Smooth muscle cell (in vitro differentiated cells): ENCODE data around the gene SLCO3A1. TPM values are rescaled to one million over a fixed set of nuclear protein-coding genes. Genes with fewer than 3 reads are reported as not detected.

Experiments
- DNase-seq: peaks from one replicate; lab custom pipeline; 2025; ENCODE audit not compliant: unreplicated experiment; lab: John Stamatoyannopoulos, UW
- H2AFZ ChIP-seq: fragments of 200-600 bp; sonication (generic); 2 replicates; pipeline ENCODE4 v1.6.0; 2016; ENCODE audit warnings: antibody characterized with exemption, low read depth, mild to moderate bottlenecking
- H3F3A ChIP-seq: fragments of 200-600 bp; sonication (generic); 2 replicates; pipeline ENCODE4 v1.6.0; 2017; ENCODE audit warnings: antibody characterized with exemption, low read depth
- H3K27ac ChIP-seq: fragments of 200-600 bp; sonication (generic); 2 replicates; pipeline ENCODE4 v1.5.1; 2016; ENCODE audit warnings: low read depth, mild to moderate bottlenecking
- H3K27me3 ChIP-seq: fragments of 200-600 bp; sonication (generic); 2 replicates; pipeline ENCODE4 v1.6.1; 2016; ENCODE audit warnings: low read depth, mild to moderate bottlenecking
- H3K36me3 ChIP-seq: fragments of 200-600 bp; sonication (generic); 2 replicates; pipeline ENCODE4 v1.5.1; 2016; ENCODE audit warnings: low read depth
- H3K4me1 ChIP-seq: fragments of 200-600 bp; sonication (generic); 2 replicates; pipeline ENCODE4 v1.5.1; 2016; ENCODE audit warnings: low read depth
- H3K4me2 ChIP-seq: fragments of 200-600 bp; sonication (generic); 2 replicates; pipeline ENCODE4 v1.6.0; 2016; ENCODE audit warnings: mild to moderate bottlenecking
- H3K4me3 ChIP-seq: fragments of 200-600 bp; sonication (generic); 2 replicates; pipeline ENCODE4 v1.5.1; 2016; ENCODE audit warnings: mild to moderate bottlenecking
- H3K79me2 ChIP-seq: fragments of 200-600 bp; sonication (generic); 2 replicates; pipeline ENCODE4 v1.6.0; 2016; ENCODE audit warnings: low read depth, mild to moderate bottlenecking
- H3K9ac ChIP-seq: fragments of 200-600 bp; sonication (generic); 2 replicates; pipeline ENCODE4 v1.6.0; 2016; ENCODE audit warnings: low read depth
- H3K9me3 ChIP-seq: fragments of 200-600 bp; sonication (generic); replicated peaks from 2 replicates; pipeline ENCODE4 v1.5.1; 2016; ENCODE audit warnings: low read depth
- H4K20me1 ChIP-seq: fragments of 200-600 bp; sonication (generic); 2 replicates; pipeline ENCODE4 v1.6.0; 2016; ENCODE audit warnings: low read depth
- CTCF ChIP-seq: fragments of 200-600 bp; sonication (generic); IDR thresholded peaks from 2 replicates; pipeline ENCODE4 v1.5.1; 2017; ENCODE audit warnings: borderline replicate concordance, mild to moderate bottlenecking, antibody characterized with exemption; ENCODE audit not compliant: insufficient read depth, poor library complexity, severe bottlenecking
- WGBS: methylation state at CpG from one replicate; pipeline ENCODE4 v1.1.7; 2016; ENCODE audit warnings: low lambda C conversion rate; 5-methylcytosine and 5-hydroxymethylcytosine counted together
- polyA plus RNA-seq: library from polyadenylated mRNA; unstranded; fragments of >200 nt; fragmentation: Nextera tagmentation; extraction: Ambion mirVana; gene quantifications from 2 replicates; pipeline ENCODE4 v1.2.1, GENCODE V29; 2016
- total RNA-seq: library from RNA; depleted of rRNA; stranded (reverse); fragments of >200 nt; gene quantifications from 2 replicates; pipeline ENCODE4 v1.2.3, GENCODE V29; 2014

Gene SLCO3A1
- total and polyA plus RNA-seq, 2 experiments from 2014 or later: 1.3 to 12.6 TPM

- Histone ChIP-seq H3K79me2 (no peaks in the 10 kb centered on the region), H2AFZ (no peak overlapping the region), H3K27ac (no peak overlapping the region), H3K9me3 (no peaks in the 10 kb centered on the region), H3K9ac (no peak overlapping the region), H3K4me1 (no peaks in the 10 kb centered on the region), H3K4me3 (no peak overlapping the region), H3F3A (no peaks in the 10 kb centered on the region), H4K20me1 (no peaks in the 10 kb centered on the region), H3K27me3 (no peaks in the 10 kb centered on the region), H3K36me3 (no peaks in the 10 kb centered on the region), H3K4me2 (no peak overlapping the region)
- DNase-seq: no peak
- WGBS: 79% methylated on average over 9 of the region's 9 CpGs
- no peak for TF ChIP-seq CTCF
Measured at GRCh38 chr15:91874992-91875660, 21.6 kb downstream of the SLCO3A1 start.

- no peak for DNase-seq
- Histone ChIP-seq H3K4me3 (no peak overlapping the region), H3K4me2 (no peak overlapping the region), H3K27me3 (no peaks in the 10 kb centered on the region), H3K36me3 (no peaks in the 10 kb centered on the region), H3F3A (no peaks in the 10 kb centered on the region), H3K9ac (no peak overlapping the region), H3K27ac (no peak overlapping the region), H3K9me3 (no peaks in the 10 kb centered on the region), H3K79me2 (no peaks in the 10 kb centered on the region), H2AFZ (no peak overlapping the region), H4K20me1 (no peaks in the 10 kb centered on the region), H3K4me1 (no peaks in the 10 kb centered on the region)
- no peak for TF ChIP-seq CTCF
- WGBS: 94% methylated on average over 5 of the region's 5 CpGs
Measured at GRCh38 chr15:91876187-91876586, 22.7 kb downstream of the SLCO3A1 start.

DNA sequence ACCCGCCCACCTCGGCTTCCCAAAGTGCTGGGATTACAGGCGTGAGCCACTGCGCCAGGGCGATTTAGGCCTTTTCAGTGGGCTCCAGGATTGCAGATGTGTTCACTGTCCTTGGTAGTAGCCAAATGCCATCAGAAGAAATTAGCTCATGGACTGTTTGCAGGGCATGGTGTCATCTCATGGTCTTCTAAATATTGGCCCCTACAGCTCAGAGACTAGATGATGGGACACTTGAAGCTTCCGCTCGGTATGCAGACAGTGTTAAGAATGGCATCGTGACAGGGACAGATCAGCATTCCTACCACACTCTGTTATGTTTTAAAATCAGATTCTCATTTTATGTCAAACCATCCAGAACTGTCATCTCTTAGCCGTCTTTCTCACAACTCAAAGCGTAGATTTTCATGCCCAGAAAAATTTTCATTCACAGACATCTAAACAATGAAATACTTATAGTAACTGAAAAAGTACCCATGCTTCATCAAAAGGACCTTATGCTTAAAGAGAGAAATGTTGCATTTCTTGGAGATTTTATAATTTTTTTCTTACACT, 24.9 kb downstream of the SLCO3A1 start:
- no peak for DNase-seq
- no peaks in the 10 kb centered on the region for H3K9me3 ChIP-seq
- H4K20me1 ChIP-seq: no peaks in the 10 kb centered on the region
- H3K4me1 ChIP-seq: no peaks in the 10 kb centered on the region
- H3K27me3 ChIP-seq: no peaks in the 10 kb centered on the region
- H3K9ac ChIP-seq: no peak overlapping the region
- no peak overlapping the region for H3K4me2 ChIP-seq
- no peak for TF ChIP-seq CTCF
- no peak overlapping the region for H2AFZ ChIP-seq
- H3K4me3 ChIP-seq: no peak overlapping the region
- H3K79me2 ChIP-seq: no peaks in the 10 kb centered on the region
- H3K27ac ChIP-seq: no peak overlapping the region
- H3K36me3 ChIP-seq: no peaks in the 10 kb centered on the region
- H3F3A ChIP-seq: no peaks in the 10 kb centered on the region
- WGBS: 95% methylated on average over 10 of the region's 10 CpGs

DNA sequence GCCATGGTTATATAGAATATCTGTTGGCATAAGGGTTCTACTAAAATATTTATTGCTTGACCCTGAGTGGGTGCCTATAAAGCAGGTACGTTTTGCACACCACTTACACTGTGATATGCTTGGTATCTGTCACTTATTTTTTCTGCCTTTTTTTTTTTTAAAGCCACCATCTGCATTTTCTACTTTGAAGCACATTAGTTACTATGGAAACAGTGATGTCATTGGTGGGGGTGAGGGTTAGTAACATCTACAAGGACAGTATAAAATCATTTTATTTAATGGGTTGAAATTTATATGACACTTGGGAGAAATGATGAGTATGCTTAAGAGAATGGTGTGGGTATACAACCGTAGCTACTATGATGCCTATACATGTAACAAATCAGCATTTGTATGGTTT, 25.6 kb downstream of the SLCO3A1 start:
- 94% methylated on average over 2 of the region's 2 CpGs for WGBS
- no peaks in the 10 kb centered on the region for H3K27me3 ChIP-seq
- H3K79me2 ChIP-seq: no peaks in the 10 kb centered on the region
- no peak overlapping the region for H3K4me3 ChIP-seq
- no peaks in the 10 kb centered on the region for H3K4me1 ChIP-seq
- no peak overlapping the region for H3K9ac ChIP-seq
- no peak for DNase-seq
- H3K4me2 ChIP-seq: no peak overlapping the region
- H2AFZ ChIP-seq: no peak overlapping the region
- no peaks in the 10 kb centered on the region for H3K9me3 ChIP-seq
- no peaks in the 10 kb centered on the region for H4K20me1 ChIP-seq
- no peaks in the 10 kb centered on the region for H3K36me3 ChIP-seq
- H3K27ac ChIP-seq: no peak overlapping the region
- H3F3A ChIP-seq: no peaks in the 10 kb centered on the region
- TF ChIP-seq CTCF: no peak
